Fibroblast of the aortic adventitia (primary cell): Measurements from ENCODE around the gene NNT. TPM values are rescaled to one million over a fixed set of nuclear protein-coding genes. Genes with fewer than 3 reads are reported as not detected.
"Not testable (repeated sequence)": the region's sequence is repeated elsewhere in the genome, so short reads cannot be mapped to it uniquely, and the experiment has no call there.

ENCODE experiments used
- DNase-seq: peaks from one replicate; pipeline ENCODE4 v3.0.0-alpha.2; 2010; ENCODE audit warnings: low read depth
- H3K4me3 ChIP-seq: 2 replicates; pipeline ENCODE4 v1.5.1; 2011; ENCODE audit warnings: low read depth, mild to moderate bottlenecking, control low read depth, low read length, moderate library complexity
- total RNA-seq: library from RNA; depleted of rRNA; stranded (reverse); fragments of >200 nt; gene quantifications from 2 replicates; pipeline ENCODE4 v1.2.3, GENCODE V29; 2012; ENCODE audit warnings: low replicate concordance
- TF ChIP-seq, protein P1 (sequence below): IDR thresholded peaks from 2 replicates; pipeline ENCODE4 v1.5.1; 2011; ENCODE audit warnings: mild to moderate bottlenecking, low read length, control low read depth, inconsistent platforms; ENCODE audit not compliant: insufficient read depth

The NNT gene
- total RNA-seq, 1 donor, result 80.3 TPM

DNA sequence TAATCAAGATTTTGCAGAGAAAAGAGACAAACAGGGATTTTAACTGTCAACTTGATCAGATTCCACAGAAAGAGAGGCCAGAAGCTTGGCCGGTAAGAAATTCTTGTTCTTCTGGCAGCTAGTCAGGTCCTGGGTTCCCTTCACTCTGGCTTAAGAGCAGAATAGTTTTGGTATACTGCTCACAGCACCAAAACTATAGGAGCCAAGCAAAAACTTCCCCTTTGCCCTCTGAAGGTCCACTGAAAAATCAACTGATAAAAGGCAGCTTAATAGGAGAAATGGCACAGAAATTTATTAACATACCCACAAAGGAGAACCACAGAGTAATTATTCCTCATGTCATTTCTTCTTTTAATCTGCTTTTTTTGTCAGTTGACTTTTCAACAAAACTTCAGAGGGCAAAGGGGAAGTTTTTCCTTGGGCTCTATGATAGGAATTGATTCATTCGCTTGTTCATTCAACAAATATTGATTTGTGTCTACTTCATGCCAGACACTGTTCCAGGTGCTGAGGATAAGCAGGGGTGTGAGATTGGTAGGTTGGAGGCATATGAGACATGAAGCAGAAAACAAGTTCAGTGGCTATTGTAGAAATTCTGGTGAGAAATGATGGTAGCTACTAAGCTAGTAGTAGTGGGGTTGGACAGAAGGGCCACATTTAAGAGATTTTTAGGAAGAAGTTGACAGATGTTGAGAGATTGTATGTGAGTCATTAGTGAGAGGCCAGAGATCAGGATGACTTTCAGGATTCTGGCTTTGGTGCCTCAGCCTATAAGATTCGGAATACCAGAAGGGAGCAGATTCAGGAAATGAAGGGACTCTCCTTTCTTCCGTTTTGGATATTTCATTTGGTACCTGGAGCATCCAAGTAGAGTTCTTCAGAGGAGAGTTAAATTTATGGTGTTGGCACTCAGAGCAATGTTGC lies 20.6 kb upstream of the NNT start:
- TF ChIP-seq, protein P1, sequence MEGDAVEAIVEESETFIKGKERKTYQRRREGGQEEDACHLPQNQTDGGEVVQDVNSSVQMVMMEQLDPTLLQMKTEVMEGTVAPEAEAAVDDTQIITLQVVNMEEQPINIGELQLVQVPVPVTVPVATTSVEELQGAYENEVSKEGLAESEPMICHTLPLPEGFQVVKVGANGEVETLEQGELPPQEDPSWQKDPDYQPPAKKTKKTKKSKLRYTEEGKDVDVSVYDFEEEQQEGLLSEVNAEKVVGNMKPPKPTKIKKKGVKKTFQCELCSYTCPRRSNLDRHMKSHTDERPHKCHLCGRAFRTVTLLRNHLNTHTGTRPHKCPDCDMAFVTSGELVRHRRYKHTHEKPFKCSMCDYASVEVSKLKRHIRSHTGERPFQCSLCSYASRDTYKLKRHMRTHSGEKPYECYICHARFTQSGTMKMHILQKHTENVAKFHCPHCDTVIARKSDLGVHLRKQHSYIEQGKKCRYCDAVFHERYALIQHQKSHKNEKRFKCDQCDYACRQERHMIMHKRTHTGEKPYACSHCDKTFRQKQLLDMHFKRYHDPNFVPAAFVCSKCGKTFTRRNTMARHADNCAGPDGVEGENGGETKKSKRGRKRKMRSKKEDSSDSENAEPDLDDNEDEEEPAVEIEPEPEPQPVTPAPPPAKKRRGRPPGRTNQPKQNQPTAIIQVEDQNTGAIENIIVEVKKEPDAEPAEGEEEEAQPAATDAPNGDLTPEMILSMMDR, result no peak
- no peak for DNase-seq
- no peak overlapping the region for H3K4me3 ChIP-seq

DNA sequence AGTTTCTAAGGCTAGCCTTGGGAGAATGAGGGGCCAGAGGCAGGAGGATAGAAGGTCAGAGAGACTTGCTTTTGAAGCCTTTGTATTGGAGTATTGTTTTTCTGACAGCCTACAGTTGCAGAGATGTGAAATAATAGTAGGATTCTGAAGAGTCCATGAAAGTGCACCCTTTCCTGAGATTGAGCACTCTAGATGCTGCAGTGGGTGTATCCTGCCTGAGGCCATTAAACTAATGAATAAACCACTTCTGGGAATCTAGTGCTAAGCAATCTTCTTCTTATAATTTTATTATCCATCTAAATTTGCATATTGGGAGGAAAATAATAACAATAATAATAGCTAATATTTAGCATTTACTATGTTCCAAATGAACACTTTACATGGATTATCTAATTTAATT lies 19.3 kb upstream of the NNT start:
- no peak for DNase-seq
- TF ChIP-seq, protein P1, result no peak
- H3K4me3 ChIP-seq, result no peak overlapping the region

DNA sequence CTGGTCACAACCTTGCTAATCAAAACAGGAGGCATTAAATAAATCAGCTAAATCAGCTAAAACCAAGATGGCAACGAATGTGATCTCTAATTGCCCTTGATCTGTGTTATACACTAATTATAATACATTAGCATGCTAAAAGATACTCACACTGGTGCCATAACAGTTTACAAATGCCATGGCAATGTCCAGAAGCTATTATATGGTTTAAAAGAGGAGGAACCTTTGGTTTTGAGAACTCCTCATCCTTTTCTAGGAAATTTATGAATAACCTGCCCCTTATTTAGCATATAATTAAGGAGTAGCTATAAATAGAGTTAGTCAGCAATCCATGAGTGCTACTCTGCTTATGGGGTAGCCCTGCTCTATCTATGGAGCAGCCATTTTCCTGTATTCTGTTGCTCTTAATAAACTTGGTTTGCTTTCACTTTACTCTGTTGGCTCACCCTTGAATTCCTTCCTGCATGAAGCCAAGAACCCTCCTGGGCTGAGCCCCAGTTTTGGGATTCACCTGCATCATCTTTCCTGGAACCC lies 18.7 kb upstream of the NNT start:
- DNase-seq, result no peak
- H3K4me3 ChIP-seq, result no peak overlapping the region
- TF ChIP-seq, protein P1, result no peak

- no peak for DNase-seq
- TF ChIP-seq, protein P1, result no peak
- H3K4me3 ChIP-seq, result no peak overlapping the region
Observed at GRCh38 chr5:43588842-43589241, 14.1 kb upstream of the NNT start.

- H3K4me3 ChIP-seq, result no peak overlapping the region
- TF ChIP-seq, protein P1, result no peak
- no peak for DNase-seq
Observed at GRCh38 chr5:43589310-43589709, 13.7 kb upstream of the NNT start.

DNA sequence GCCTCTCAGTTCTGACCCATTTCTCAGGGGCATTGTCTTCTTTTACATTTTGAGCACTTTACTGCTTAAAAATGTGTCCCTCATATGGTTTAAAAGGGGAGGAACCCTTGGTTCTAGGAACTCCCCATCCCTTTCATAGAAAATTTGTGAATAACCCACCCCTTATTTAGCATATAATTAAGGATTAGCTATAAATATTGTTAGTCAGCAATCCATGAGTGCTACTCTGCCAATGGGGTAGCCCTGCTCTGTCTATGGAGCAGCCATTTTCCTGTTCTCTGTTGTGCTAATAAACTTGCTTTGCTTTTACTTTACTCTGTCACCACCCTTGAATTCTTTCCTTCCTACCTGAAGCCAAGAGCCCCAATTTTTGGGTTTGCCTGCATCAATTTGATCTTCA lies 12.3 kb upstream of the NNT start:
- no peak for DNase-seq
- H3K4me3 ChIP-seq, result no peak overlapping the region
- TF ChIP-seq, protein P1, result no peak

- DNase-seq, result no peak
- TF ChIP-seq, protein P1, result no peak
- no peak overlapping the region for H3K4me3 ChIP-seq
Observed at GRCh38 chr5:43592363-43592762, 10.6 kb upstream of the NNT start.

DNA sequence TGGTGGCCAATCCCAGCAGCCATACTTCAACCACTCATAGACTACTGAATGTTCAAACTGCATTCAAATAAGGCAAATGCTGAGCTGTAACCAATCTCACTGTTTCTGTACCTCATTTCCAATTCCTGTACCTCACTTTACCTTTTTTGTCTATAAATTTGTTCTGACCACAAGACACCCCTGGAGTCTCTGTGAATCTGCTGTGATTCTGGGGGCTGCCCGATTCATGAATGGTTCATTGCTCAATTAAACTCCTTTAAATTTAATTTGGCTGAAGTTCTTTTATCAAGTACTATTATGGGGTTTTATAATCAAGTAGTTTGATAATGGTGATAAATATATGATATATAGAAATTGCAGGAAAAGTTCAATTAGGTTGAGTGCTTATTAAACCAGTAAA lies 4.1 kb upstream of the NNT start:
- not testable (repeated sequence) for H3K4me3 ChIP-seq, DNase-seq
